Right lobe of liver (tissue), 4 donors: ENCODE results near the gene AHNAK.

Source experiments
- CTCF ChIP-seq, 4 donors: fragments of 200-600 bp in 3 of 4; fragments of 450-650 bp in 1 of 4; IDR thresholded peaks; one replicate each; pipeline versions ENCODE4 v1.5.1 to v1.8.0; 2016 to 2022; ENCODE audit warnings: antibody characterized with exemption in 4 of 4, mild to moderate bottlenecking in 2 of 4
- POLR2A ChIP-seq: fragments of 450-650 bp; IDR thresholded peaks from one replicate; pipeline ENCODE4 v1.6.1; 2017; ENCODE audit warnings: antibody characterized with exemption, mild to moderate bottlenecking
- donor health status: DM: no; HTN: no; CAD: no.
- donor health status: DM: no; HTN: no; CAD: no.
- donor health status: DM: no; HTN: yes; CAD: no.

GRCh38 chr11:62484352-62484751 lies 62.3 kb downstream of the AHNAK start:
- TF ChIP-seq CTCF (IDR thresholded peaks at IDR 0.05) (no peak), POLR2A (no peak)
